IPS-18c (cell line): ENCODE results near the gene SACS.
"Not testable (repeated sequence)": the region's sequence is repeated elsewhere in the genome, so short reads cannot be mapped to it uniquely, and the experiment has no call there.

Source experiments
- H3K4me3 ChIP-seq: 2 replicates; pipeline ENCODE4 v1.7.0; 2013; ENCODE audit warnings: low read depth, mild to moderate bottlenecking, low read length, moderate library complexity; ENCODE audit not compliant: insufficient read depth
- H3K9me3 ChIP-seq: one replicate; pipeline ENCODE4 v1.6.1; 2013; ENCODE audit warnings: mild to moderate bottlenecking, low read length, moderate library complexity; ENCODE audit not compliant: control insufficient read depth, insufficient read depth

The SACS gene

GRCh38 chr13:23430664-23431063 is 2.8 kb downstream of the SACS start:
- no peak overlapping the region for H3K4me3 ChIP-seq
- H3K9me3 ChIP-seq: no peaks in the 10 kb centered on the region

- Histone ChIP-seq H3K9me3 (no peaks in the 10 kb centered on the region), H3K4me3 (no peak overlapping the region)
These were observed 5.5 kb downstream of the SACS start for GRCh38 chr13:23427881-23428528.

GRCh38 chr13:23427342-23427843 is 6.1 kb downstream of the SACS start:
- H3K4me3 ChIP-seq: no peak overlapping the region

GRCh38 chr13:23421596-23421995 is 11.9 kb downstream of the SACS start:
- H3K9me3 ChIP-seq: no peaks in the 10 kb centered on the region
- H3K4me3 ChIP-seq: no peak overlapping the region; the same call in 1 of the 2 replicates

More at GRCh38 chr13:23427342-23427843, 6.1 kb downstream of the SACS start:
- no peaks in the 10 kb centered on the region for H3K9me3 ChIP-seq

GRCh38 chr13:23418776-23419683 is 14.5 kb downstream of the SACS start:
- H3K4me3 ChIP-seq: no peak overlapping the region
- H3K9me3 ChIP-seq: no peaks in the 10 kb centered on the region

- H3K9me3 ChIP-seq: no peaks in the 10 kb centered on the region
- H3K4me3 ChIP-seq: no peak overlapping the region
These were observed 18.8 kb downstream of the SACS start for GRCh38 chr13:23414682-23415081.

GRCh38 chr13:23411706-23412105 is 21.8 kb downstream of the SACS start:
- no peak overlapping the region for H3K4me3 ChIP-seq
- H3K9me3 ChIP-seq: no peaks in the 10 kb centered on the region

GRCh38 chr13:23411220-23411619 is 22.3 kb downstream of the SACS start:
- no peaks in the 10 kb centered on the region for H3K9me3 ChIP-seq
- no peak overlapping the region for H3K4me3 ChIP-seq

- Histone ChIP-seq H3K9me3 (no peaks in the 10 kb centered on the region), H3K4me3 (no peak overlapping the region)
These were observed 25.5 kb downstream of the SACS start for GRCh38 chr13:23408026-23408425.

- H3K4me3 ChIP-seq, H3K9me3 ChIP-seq: not testable (repeated sequence)
These were observed 32.3 kb downstream of the SACS start for GRCh38 chr13:23401156-23401555.

GRCh38 chr13:23399347-23399746 is 34.2 kb downstream of the SACS start:
- Histone ChIP-seq H3K9me3 (peaks cover 2% of the 10 kb centered on the region), H3K4me3 (no peak overlapping the region)

GRCh38 chr13:23394821-23395220 is 38.7 kb downstream of the SACS start:
- Histone ChIP-seq H3K4me3 (no peak overlapping the region), H3K9me3 (peaks cover 2% of the 10 kb centered on the region)

GRCh38 chr13:23392925-23393645 is 40.4 kb downstream of the SACS start:
- H3K4me3 ChIP-seq: no peak overlapping the region

GRCh38 chr13:23392313-23392712 is 41.2 kb downstream of the SACS start:
- H3K4me3 ChIP-seq: no peak overlapping the region
- no peaks in the 10 kb centered on the region for H3K9me3 ChIP-seq

More at GRCh38 chr13:23392925-23393645, 40.4 kb downstream of the SACS start:
- H3K9me3 ChIP-seq: no peaks in the 10 kb centered on the region

- Histone ChIP-seq H3K9me3 (no peaks in the 10 kb centered on the region), H3K4me3 (no peak overlapping the region)
These were observed 41.8 kb downstream of the SACS start for GRCh38 chr13:23391752-23392151.

- Histone ChIP-seq H3K4me3 (no peak overlapping the region), H3K9me3 (no peaks in the 10 kb centered on the region)
These were observed 47.0 kb downstream of the SACS start for GRCh38 chr13:23386533-23386932.

GRCh38 chr13:23385931-23386330 is 47.6 kb downstream of the SACS start:
- Histone ChIP-seq H3K4me3 (no peak overlapping the region), H3K9me3 (no peaks in the 10 kb centered on the region)
